Stimulated activated CD8-positive, alpha-beta memory T cell treated with anti-CD3 and anti-CD28 coated beads, Interleukin-4, amount 100 ng/mL, for 4 hours (primary cell): ENCODE measurements around the gene ZNF232.
"Not testable (repeated sequence)": the region's sequence is repeated elsewhere in the genome, so short reads cannot be mapped to it uniquely, and the experiment has no call there.

Experiments used
- DNase-seq, 2 donors: peaks; one replicate each; pipeline ENCODE4 v3.0.0-alpha.2; 2020; ENCODE audit warnings: low read depth in 2 of 2, low spot score in 1 of 2

Gene ZNF232

DNA sequence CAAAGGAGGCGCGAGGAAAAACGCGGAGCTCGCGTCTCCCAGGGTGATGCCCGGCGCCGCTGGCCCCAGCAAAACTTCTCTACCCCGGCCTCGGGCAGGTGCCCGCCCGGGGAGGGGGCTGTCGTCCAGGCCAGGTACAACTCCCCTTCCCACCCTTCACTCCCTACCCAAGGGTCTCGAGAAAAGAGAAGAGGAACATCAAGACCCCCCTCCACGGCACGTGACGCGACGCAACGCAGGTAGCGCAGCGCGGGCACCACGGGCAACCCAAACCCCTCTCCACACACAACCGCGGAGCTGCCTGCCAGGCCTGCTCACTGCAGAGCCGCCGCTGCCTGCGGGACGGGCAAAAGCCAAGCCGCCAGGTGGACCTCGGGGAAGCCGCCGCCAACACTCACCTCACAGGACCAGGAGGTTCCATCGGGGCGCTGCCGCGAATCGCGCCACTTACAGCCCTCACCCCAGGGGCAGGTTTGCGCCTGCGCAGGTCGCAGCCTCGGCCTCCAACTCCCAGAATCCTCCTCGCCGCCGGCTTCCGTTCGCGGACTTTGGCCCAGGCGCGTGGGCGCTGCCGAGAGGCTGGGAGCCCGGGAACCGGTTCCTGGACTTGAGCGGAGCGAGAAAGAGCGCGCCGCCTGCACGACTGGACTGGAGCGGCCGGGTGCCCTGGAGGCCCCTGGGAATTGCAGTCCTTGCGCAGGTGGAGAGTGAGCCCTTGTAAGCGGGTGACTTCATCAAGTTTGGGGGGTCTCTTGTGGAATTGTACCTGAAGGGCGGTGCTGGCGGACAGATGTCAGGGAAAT lies at the start of gene ZNF232:
TSS of gene ZNF232 (minus strand) at position 477 of the 803 bp plus-strand sequence. CDS start at position 421, 56 bp downstream.
- peak; percentile 72 to 84 for DNase-seq

DNA sequence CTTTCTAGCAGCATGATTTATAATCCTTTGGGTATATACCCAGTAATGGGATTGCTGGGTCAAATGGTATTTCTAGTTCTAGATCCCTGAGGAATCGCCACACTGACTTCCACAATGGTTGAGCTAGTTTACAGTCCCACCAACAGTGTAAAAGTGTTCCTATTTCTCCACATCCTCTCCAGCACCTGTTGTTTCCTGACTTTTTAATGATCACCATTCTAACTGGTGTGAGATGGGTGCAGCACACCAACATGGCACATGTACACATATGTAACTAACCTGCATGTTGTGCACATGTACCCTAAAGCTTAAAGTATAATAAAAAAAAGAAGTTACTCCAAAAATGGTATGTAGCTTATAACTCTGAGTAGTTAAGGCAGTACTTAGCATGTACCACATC lies 49.0 kb upstream of the ZNF232 start:
- DNase-seq = not testable (repeated sequence)

DNA sequence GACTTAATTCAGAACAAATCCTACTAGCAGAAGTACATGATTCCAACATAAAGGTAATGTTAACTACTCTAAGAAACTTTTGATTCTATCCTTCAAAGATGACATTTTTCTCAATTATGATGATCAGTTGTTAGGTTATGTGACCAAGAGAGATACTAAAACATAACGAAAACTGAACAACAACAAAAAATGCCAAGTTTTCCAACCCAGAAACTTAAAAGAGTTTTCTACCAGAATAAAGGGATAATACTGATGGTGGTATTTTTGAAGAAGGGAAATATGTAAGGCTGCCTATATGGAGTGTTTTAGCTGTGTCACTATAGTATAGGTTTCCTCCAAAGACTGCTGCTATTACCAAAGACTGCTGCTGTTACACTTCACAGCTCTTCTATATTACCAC lies 34.4 kb upstream of the ZNF232 start:
- DNase-seq = not testable (repeated sequence)

DNA sequence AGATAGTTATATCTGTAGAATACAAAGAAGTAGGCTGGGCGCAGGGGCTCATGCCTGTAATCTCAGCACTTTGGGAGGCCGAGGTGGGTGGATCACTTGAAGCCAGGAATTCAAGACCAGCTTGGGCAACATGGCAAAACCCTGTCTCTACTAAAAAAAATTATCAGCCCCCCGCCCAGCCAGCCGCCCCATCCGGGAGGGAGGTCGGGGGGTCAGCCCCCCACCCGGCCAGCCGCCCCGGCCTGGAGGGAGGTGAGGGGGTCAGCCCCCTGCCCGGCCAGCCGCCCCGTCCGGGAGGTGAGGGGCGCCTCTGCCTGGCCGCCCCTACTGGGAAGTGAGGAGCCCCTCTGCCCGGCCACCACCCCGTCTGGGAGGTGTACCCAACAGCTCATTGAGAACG lies 31.2 kb upstream of the ZNF232 start:
- not testable (repeated sequence) for DNase-seq

DNA sequence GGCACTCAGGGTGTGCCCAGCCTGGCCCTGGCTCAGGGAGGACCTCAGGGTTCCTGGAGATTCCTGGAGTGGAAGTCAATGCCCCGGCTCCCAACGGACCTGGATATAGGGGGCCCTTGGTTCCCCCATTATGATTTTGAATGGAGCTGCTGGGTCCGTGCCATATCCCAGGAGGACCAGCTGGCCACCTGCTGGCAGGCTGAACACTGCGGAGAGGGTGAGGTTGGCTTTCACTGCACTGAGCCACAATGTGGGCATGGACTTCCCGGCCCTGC lies 27.7 kb upstream of the ZNF232 start:
- no peak for DNase-seq

DNA sequence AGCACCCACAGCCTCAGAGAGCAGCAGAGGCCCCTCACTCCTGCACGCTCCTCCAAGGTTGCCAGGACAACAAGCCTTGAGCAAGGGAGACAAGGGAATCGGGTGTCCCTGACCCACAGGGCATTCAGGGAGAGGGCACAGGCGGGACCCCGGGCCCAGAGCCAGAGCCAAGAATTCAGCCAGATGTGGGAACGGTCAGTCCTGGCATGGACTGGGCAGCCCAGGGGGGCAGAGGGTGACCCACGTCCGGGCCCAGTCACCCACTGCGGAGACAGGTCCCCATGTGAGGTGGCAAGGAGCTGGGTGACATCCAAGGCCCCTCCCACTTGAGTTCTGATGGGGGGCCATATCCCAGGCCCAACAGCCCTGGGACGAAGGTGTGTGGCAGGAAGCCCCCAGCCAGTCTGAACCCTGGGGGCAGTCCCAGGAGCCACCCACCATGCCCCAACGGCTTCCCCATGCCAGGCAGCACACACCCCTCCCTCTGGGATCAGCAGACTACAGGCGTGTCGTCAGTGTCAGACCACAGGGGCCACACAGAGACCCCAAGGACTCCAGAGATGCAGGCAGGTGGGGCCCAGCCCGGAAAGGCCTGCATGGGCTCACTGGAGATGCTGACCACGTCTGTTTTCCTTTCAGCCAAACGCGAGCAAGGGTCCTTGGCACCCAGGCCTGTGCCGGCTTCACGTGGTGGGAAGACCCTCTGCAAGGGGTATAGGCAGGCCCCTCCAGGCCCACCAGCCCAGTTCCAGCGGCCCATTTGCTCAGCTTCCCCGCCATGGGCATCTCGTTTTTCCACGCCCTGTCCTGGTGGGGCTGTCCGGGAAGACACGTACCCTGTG lies 27.2 kb upstream of the ZNF232 start:
- no peak for DNase-seq

DNA sequence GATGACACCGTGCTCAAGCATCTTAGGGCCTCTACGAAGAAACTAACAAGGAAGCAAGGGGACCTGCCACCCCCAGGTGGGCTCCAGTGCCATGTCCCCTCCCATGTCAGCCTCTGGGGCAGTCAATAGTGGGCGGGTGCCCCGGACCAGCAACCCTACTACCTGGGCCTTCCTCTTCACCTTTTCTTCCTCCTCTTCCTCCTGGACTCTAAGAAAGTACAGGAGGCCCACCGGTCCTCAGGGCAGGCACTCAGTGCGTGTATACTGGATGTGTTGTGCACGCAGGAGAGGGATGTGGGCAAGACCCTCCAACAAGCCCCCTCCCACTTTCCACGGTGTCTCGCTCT lies 26.5 kb upstream of the ZNF232 start:
- not testable (repeated sequence) for DNase-seq

DNA sequence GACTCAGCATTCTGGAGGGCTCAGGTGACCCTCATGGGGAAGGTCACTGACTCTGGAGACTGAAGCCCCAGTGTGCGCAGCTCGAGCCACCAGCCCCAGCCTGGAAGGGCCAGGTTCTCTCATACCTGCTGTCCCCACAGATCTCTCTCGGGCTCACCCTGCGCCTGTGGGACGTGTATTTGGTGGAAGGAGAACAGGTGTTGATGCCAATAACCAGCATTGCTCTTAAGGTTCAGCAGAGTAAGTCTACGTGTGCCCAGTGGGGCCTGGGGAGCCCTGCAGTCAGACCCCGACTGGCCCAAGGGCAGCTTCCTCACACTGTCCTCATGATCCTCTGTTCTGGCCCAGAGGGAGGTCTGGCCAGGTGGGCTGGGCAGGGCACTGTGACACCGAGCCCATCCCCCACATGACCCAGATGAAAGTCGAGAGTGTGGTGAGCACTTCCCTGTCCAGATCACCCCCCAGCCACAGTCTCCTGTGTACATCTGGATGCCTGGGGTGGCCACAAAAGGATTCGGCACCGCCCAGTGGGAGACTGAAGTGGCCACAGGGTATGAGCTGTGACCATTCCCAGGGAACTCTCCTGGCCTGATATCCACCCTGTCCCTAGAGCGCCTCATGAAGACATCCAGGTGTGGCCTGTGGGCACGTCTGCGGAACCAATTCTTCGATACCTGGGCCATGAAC lies 26.0 kb upstream of the ZNF232 start:
- DNase-seq = not testable (repeated sequence)

DNA sequence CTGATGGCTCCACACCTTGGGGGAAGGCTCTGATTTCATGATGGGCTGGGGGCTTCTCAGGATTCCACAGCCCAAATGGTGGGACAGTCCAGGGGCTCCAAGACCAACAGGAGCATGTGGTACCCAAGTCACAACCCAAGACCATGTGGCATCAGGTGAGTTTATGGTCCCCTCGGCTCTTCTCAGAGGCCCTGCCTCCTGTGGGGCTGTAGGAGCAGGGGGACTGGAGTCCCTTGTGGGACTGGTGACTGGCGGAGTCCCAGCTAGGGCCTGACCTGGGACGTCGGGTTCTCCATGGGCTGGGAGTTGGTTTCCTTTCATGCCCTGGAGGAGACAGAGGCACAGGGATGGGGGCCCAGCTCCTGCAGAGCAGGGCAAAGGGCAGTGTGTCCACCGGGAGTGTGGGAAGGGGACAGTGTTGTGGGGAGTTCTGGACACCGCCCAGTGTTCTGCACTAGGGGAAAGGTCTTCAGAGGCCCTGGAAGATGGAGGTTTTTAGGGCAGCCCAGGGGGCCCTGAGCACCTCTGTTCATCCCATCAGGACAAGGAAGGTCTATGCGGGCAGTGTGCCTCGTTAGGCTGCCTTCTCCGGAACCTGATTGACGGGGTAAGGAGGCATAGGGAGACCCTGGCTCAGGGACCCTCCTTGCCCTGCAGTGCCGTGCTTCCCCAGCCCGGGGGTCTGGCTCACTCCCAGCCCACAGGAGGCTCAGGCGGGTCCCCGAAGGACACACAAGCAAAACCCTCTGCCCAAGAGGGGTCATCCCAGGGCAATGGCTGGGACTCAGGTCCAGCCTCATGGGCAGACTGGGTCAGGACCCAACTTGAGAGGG lies 25.1 kb upstream of the ZNF232 start:
- DNase-seq = not testable (repeated sequence)

DNA sequence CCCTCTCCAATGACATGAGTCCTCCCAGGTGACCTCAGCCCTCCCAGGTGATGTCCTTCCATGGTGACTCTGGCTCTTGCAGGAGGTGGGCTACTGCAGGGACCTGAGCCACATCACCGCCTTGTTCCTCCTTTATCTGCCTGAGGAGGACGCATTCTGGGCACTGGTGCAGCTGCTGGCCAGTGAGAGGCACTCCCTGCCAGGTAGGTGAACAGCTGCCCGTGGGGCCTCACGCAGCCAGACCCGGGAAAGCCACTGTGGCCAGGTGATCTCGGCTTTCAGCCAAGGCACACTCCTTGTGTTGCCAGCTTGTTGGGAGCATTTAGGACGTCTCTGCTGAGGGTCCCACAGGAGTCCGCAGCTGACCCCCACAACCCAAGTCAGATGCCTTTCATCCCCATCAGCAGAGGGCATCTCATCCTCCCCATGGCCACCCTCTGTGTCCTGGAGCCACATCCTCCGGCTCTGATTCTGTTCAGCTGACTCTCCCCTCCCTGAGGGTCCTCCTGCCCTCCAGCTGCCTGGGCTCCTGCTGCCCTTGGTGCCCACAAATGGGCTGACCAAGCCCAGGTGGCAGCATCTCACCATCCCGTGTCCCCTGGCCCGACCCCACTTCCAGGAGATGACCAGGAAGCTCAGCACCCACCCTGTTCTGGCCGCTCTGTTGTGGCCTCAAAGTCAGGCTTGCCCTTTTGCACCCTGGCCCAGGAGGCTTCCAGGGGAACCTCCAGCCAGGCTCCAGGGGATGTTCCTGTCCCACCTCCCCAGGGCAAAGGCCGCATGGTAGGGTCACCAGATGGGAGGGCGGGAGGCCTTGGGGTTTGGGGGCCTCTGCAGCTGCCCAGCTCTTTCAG lies 24.3 kb upstream of the ZNF232 start:
- DNase-seq = no peak

DNA sequence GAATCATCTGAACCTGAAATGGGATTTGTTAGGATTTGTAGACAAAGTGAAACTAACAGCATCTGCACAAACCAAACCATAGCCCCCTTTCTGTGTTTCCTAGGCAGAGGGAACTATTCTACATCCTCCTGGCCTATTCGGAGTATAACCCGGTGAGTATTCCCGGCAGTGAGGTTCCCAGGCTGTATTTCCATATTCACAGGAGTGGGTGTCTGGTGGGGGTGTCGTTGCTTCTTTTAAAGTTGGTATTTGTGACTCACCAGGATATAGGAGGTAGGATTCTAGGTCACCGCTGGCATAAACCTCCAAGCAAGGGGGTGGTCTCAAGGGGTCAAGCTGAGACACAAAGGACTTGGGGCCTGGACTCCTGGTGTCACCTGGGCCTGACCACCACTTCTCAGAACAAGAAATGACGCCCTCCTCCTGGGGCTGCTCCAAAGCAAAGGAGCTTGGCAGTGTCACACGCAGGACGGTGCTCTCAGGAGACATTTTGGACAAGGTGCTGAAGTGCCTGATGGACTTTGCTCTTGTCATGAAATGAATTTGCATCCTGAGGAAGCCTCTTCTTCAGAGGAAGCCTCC lies 23.5 kb upstream of the ZNF232 start:
- not testable (repeated sequence) for DNase-seq

DNA sequence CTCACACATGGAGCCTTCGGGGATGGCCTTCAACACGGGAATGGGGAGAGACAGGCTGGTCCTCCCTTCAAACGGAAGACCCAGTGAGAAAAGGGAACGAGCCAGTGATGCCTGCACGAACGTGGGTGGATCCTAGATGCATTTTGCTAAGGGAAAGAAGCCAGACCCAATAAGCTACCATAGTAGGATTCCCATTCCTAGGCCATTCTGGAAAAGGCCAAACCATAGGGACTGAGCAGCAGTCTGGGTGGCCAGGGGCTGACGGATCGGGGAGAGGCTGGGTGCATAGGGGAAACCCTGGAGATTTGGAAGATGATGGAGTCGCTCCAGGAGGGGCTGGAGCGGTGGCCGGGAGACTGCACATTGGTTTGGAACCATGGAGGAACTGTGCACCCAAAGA lies 22.9 kb upstream of the ZNF232 start:
- DNase-seq = not testable (repeated sequence)

DNA sequence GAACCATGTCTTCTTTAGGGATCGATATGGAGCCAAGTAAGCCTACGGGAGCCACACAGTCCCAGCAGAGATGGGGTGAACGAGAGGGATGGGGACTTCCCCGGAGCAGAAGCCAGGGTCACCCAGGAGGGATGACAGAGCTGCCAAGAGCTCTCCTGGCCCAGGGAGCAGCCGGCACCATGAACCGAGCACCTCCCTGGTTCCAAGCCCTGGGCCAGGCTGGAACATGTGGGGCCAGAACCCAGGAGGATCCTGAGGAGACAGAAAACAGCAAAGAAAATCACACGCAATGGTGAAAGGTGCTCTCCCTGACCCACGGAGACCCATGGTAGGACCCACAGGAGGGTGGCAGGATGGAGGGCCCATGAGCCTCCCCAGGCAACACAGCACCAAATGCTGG lies 22.3 kb upstream of the ZNF232 start:
- not testable (repeated sequence) for DNase-seq

DNA sequence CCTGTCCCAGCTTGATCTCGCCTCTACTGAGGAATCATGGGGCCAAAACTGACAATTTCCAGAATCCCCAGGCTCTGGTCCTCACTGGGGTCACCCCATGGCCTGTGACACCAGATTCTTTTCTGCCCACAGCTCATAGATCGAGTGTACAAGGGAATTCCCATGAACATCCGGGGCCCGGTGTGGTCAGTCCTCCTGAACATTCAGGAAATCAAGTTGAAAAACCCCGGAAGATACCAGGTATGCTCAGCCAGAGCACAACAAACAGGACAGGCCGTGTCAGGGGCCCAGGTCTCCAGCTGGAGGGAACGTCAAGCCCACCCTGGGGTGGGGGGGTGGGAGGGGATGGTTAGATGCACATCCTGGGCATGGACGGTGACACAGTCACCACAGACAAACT lies 21.6 kb upstream of the ZNF232 start:
- DNase-seq = no peak

DNA sequence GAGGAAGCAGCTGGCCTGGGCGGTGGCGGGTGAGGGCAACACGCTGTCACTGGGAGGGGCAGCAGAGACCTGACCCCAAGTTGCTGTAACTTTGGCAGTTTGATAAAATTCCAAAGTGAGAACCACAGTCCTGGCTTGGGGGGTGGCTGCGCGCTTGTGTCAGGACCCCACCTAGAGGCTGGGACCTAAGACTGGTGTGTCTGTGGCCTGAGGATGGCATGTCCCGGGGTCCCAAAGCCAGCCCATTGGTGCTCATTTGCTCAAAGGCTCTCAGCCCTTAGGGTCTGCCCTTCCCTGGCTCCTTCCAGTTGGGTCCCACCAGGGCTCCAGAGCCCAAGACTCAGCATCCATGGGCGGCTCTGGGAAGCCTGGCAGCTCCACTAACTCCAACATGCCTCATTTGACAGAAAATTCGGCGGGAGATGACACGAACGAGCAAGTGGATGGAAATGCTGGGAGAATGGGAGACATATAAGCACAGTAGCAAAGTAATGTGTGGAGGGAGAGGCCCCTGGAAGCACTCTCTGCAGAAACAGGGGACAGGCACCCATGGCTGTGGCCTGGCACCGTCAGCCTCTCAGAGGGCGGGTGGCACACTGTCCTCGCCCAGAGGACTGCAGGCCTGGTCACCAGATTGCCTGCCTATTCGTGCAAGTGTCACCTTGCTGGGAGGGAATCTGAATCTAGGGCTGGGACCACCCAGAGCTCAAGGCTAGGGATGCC lies 21.0 kb upstream of the ZNF232 start:
- DNase-seq = not testable (repeated sequence)

DNA sequence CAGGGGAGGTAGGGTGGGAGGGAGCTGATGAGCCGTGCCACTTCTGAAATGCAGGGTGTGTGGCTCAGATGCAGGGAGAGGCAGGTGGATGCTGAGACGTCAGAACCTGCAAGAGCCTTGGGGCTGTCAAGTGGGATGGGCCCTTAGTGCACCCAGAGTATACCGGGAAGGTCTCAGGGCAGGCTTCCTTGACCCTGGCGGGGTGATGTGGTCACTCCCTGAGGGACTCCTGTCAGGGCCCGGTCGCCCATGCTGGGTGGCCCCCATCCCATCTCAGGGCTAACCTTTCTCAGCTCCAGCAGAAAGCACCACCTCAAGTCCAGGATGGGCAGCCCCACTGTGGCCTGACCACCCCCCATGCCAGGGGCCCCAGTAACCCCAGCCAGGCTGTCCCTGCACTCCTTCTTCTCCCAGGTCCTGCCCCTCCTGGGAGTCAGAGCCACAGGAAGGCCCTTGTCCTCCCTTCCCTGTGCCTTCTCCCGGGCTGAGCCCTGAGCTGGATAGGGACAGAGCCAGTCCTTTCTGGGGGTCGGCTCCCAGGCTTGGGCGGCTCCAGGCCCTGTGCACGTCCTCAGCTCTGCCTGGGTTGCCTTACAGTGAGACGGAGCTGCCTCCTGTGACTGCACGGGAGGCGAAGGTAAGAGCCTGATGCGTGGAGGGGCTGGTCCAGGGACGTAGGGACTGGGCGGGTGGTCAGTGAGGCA lies 20.3 kb upstream of the ZNF232 start:
- not testable (repeated sequence) for DNase-seq

DNA sequence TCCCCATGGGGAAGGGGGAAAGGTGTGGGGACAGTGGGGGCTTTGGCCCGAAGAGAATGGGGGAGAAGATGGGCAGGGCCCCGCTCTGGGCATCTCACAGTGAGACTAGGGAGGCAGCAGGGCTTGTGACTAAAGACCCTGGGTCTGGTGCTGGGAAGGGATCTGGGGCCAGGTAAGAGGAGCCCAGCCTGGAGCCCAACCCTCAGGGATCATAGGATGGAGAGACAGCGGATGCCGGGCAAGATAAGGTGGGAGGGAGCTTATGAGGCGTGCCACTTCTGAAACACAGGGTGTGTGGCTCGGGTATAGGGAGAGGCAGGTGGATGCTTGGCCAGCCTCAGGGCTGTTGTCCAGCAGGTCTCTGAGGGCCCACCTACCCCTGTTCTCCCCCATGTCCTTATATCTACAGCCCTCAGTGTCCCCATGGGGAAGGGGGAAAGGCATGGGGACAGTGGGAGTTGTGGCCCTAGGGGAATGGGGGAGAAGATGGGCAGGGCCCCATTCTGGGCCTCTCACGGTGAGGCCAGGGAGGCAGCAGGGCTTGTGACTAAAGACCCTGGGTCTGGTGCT lies 19.6 kb upstream of the ZNF232 start:
- DNase-seq = no peak

DNA sequence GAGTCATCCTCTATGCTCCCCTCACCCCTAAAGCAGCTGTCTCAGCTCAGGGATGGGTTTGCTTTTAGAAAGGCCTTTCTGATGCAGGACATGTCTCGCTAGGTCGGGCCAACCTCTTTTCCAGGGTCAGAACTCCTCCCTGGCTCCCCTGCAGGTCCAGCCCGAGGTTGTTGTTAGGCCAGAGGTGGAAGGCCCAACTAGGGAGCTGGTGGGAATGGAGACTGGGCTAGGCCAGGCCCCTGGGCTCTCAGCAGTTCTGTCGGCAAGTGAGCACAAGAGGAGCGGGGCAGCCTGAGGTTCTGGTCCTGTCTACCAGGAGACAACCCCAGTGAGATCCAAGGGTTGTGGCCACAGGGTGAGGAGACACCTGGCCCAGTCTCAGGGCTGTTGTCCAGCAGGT lies 19.0 kb upstream of the ZNF232 start:
- not testable (repeated sequence) for DNase-seq
